ENCODE measurements around the gene CERKL.

The CERKL gene

GRCh38 chr2:181573140-181573736, 83.7 kb downstream of the CERKL start:
- Histone ChIP-seq H3K36me3 (ENCODE audit: control insufficient read depth in 2 of 2, insufficient read depth in 2 of 2, low read length in 2 of 2) (no peaks in the 10 kb centered on the region), H3K9me3 (ENCODE audit: control insufficient read depth in 2 of 2, low read length in 2 of 2) (no peaks in the 10 kb centered on the region)

GRCh38 chr2:181570833-181571661, 85.9 kb downstream of the CERKL start:
- Histone ChIP-seq H3K36me3 (ENCODE audit: control insufficient read depth in 2 of 2, insufficient read depth in 2 of 2, low read length in 2 of 2) (no peaks in the 10 kb centered on the region), H3K9ac (ENCODE audit: low read length in 2 of 2) (no peak overlapping the region), H3K4me1 (ENCODE audit: control insufficient read depth, insufficient read depth, low read length) (no peaks in the 10 kb centered on the region), H3K27ac (ENCODE audit: low read length) (no peak overlapping the region), H3K4me3 (ENCODE audit: low read length in 2 of 2) (no peak overlapping the region), H3K27me3 (ENCODE audit: control insufficient read depth in 1 of 2, insufficient read depth in 2 of 2, low read length in 2 of 2) (no peaks in the 10 kb centered on the region), H3K9me3 (ENCODE audit: control insufficient read depth in 2 of 2, low read length in 2 of 2) (no peaks in the 10 kb centered on the region)

More at GRCh38 chr2:181573140-181573736, 83.7 kb downstream of the CERKL start:
- Histone ChIP-seq H3K27me3 (ENCODE audit: control insufficient read depth in 1 of 2, insufficient read depth in 2 of 2, low read length in 2 of 2) (no peaks in the 10 kb centered on the region), H3K4me3 (ENCODE audit: low read length in 2 of 2) (no peak overlapping the region), H3K27ac (ENCODE audit: low read length) (no peak overlapping the region), H3K9ac (ENCODE audit: low read length in 2 of 2) (no peak overlapping the region), H3K4me1 (ENCODE audit: control insufficient read depth, insufficient read depth, low read length) (no peaks in the 10 kb centered on the region)

GRCh38 chr2:181570059-181570458, 86.8 kb downstream of the CERKL start:
- Histone ChIP-seq H3K36me3 (ENCODE audit: control insufficient read depth in 2 of 2, insufficient read depth in 2 of 2, low read length in 2 of 2) (no peaks in the 10 kb centered on the region), H3K9ac (ENCODE audit: low read length in 2 of 2) (no peak overlapping the region), H3K27ac (ENCODE audit: low read length) (no peak overlapping the region), H3K27me3 (ENCODE audit: control insufficient read depth in 1 of 2, insufficient read depth in 2 of 2, low read length in 2 of 2) (no peaks in the 10 kb centered on the region), H3K4me1 (ENCODE audit: control insufficient read depth, insufficient read depth, low read length) (no peaks in the 10 kb centered on the region), H3K9me3 (ENCODE audit: control insufficient read depth in 2 of 2, low read length in 2 of 2) (no peaks in the 10 kb centered on the region), H3K4me3 (ENCODE audit: low read length in 2 of 2) (no peak overlapping the region)

- Histone ChIP-seq H3K36me3 (ENCODE audit: control insufficient read depth in 2 of 2, insufficient read depth in 2 of 2, low read length in 2 of 2) (no peaks in the 10 kb centered on the region), H3K4me3 (ENCODE audit: low read length in 2 of 2) (no peak overlapping the region), H3K9ac (ENCODE audit: low read length in 2 of 2) (no peak overlapping the region), H3K9me3 (ENCODE audit: control insufficient read depth in 2 of 2, low read length in 2 of 2) (no peaks in the 10 kb centered on the region), H3K27ac (ENCODE audit: low read length) (no peak overlapping the region), H3K4me1 (ENCODE audit: control insufficient read depth, insufficient read depth, low read length) (no peaks in the 10 kb centered on the region), H3K27me3 (ENCODE audit: control insufficient read depth in 1 of 2, insufficient read depth in 2 of 2, low read length in 2 of 2) (no peaks in the 10 kb centered on the region)
Observed at GRCh38 chr2:181566334-181567032, 90.4 kb downstream of the CERKL start.

GRCh38 chr2:181563101-181563692, 93.7 kb downstream of the CERKL start:
- Histone ChIP-seq H3K9me3 (ENCODE audit: control insufficient read depth in 2 of 2, low read length in 2 of 2) (no peaks in the 10 kb centered on the region), H3K27me3 (ENCODE audit: control insufficient read depth in 1 of 2, insufficient read depth in 2 of 2, low read length in 2 of 2) (no peaks in the 10 kb centered on the region), H3K4me1 (ENCODE audit: control insufficient read depth, insufficient read depth, low read length) (no peaks in the 10 kb centered on the region), H3K27ac (ENCODE audit: low read length) (no peak overlapping the region), H3K36me3 (ENCODE audit: control insufficient read depth in 2 of 2, insufficient read depth in 2 of 2, low read length in 2 of 2) (no peaks in the 10 kb centered on the region), H3K4me3 (ENCODE audit: low read length in 2 of 2) (no peak overlapping the region), H3K9ac (ENCODE audit: low read length in 2 of 2) (no peak overlapping the region)

GRCh38 chr2:181558371-181558770, 98.5 kb downstream of the CERKL start:
- Histone ChIP-seq H3K36me3 (ENCODE audit: control insufficient read depth in 2 of 2, insufficient read depth in 2 of 2, low read length in 2 of 2) (no peaks in the 10 kb centered on the region), H3K27ac (ENCODE audit: low read length) (no peak overlapping the region), H3K9me3 (ENCODE audit: control insufficient read depth in 2 of 2, low read length in 2 of 2) (no peaks in the 10 kb centered on the region), H3K9ac (ENCODE audit: low read length in 2 of 2) (no peak overlapping the region), H3K4me1 (ENCODE audit: control insufficient read depth, insufficient read depth, low read length) (no peaks in the 10 kb centered on the region), H3K4me3 (ENCODE audit: low read length in 2 of 2) (no peak overlapping the region), H3K27me3 (ENCODE audit: control insufficient read depth in 1 of 2, insufficient read depth in 2 of 2, low read length in 2 of 2) (no peaks in the 10 kb centered on the region)

GRCh38 chr2:181554061-181554830, 102.7 kb downstream of the CERKL start:
- Histone ChIP-seq H3K27ac (ENCODE audit: low read length) (no peak overlapping the region), H3K4me1 (ENCODE audit: control insufficient read depth, insufficient read depth, low read length) (no peaks in the 10 kb centered on the region)

GRCh38 chr2:181553244-181553643, 103.7 kb downstream of the CERKL start:
- H3K27me3 ChIP-seq (ENCODE audit: control insufficient read depth in 1 of 2, insufficient read depth in 2 of 2, low read length in 2 of 2) = no peaks in the 10 kb centered on the region
- no peaks in the 10 kb centered on the region for H3K9me3 ChIP-seq (ENCODE audit: control insufficient read depth in 2 of 2, low read length in 2 of 2)
- H3K9ac ChIP-seq (ENCODE audit: low read length in 2 of 2) = no peak overlapping the region

More at GRCh38 chr2:181554061-181554830, 102.7 kb downstream of the CERKL start:
- no peaks in the 10 kb centered on the region for H3K27me3 ChIP-seq (ENCODE audit: control insufficient read depth in 1 of 2, insufficient read depth in 2 of 2, low read length in 2 of 2)
- no peaks in the 10 kb centered on the region for H3K36me3 ChIP-seq (ENCODE audit: control insufficient read depth in 2 of 2, insufficient read depth in 2 of 2, low read length in 2 of 2)
- no peak overlapping the region for H3K4me3 ChIP-seq (ENCODE audit: low read length in 2 of 2)
- H3K9ac ChIP-seq (ENCODE audit: low read length in 2 of 2) = no peak overlapping the region
- no peaks in the 10 kb centered on the region for H3K9me3 ChIP-seq (ENCODE audit: control insufficient read depth in 2 of 2, low read length in 2 of 2)

GRCh38 chr2:181552808-181553207, 104.1 kb downstream of the CERKL start:
- Histone ChIP-seq H3K9ac (ENCODE audit: low read length in 2 of 2) (no peak overlapping the region), H3K27ac (ENCODE audit: low read length) (no peak overlapping the region), H3K4me1 (ENCODE audit: control insufficient read depth, insufficient read depth, low read length) (no peaks in the 10 kb centered on the region), H3K4me3 (ENCODE audit: low read length in 2 of 2) (no peak overlapping the region), H3K27me3 (ENCODE audit: control insufficient read depth in 1 of 2, insufficient read depth in 2 of 2, low read length in 2 of 2) (no peaks in the 10 kb centered on the region), H3K36me3 (ENCODE audit: control insufficient read depth in 2 of 2, insufficient read depth in 2 of 2, low read length in 2 of 2) (no peaks in the 10 kb centered on the region), H3K9me3 (ENCODE audit: control insufficient read depth in 2 of 2, low read length in 2 of 2) (no peaks in the 10 kb centered on the region)

More at GRCh38 chr2:181553244-181553643, 103.7 kb downstream of the CERKL start:
- no peaks in the 10 kb centered on the region for H3K4me1 ChIP-seq (ENCODE audit: control insufficient read depth, insufficient read depth, low read length)
- H3K4me3 ChIP-seq (ENCODE audit: low read length in 2 of 2) = no peak overlapping the region
- no peak overlapping the region for H3K27ac ChIP-seq (ENCODE audit: low read length)
- no peaks in the 10 kb centered on the region for H3K36me3 ChIP-seq (ENCODE audit: control insufficient read depth in 2 of 2, insufficient read depth in 2 of 2, low read length in 2 of 2)

GRCh38 chr2:181546086-181546485, 110.8 kb downstream of the CERKL start:
- Histone ChIP-seq H3K4me3 (ENCODE audit: low read length in 2 of 2) (no peak overlapping the region), H3K36me3 (ENCODE audit: control insufficient read depth in 2 of 2, insufficient read depth in 2 of 2, low read length in 2 of 2) (no peaks in the 10 kb centered on the region), H3K27ac (ENCODE audit: low read length) (no peak overlapping the region), H3K9me3 (ENCODE audit: control insufficient read depth in 2 of 2, low read length in 2 of 2) (no peaks in the 10 kb centered on the region), H3K4me1 (ENCODE audit: control insufficient read depth, insufficient read depth, low read length) (no peaks in the 10 kb centered on the region), H3K27me3 (ENCODE audit: control insufficient read depth in 1 of 2, insufficient read depth in 2 of 2, low read length in 2 of 2) (no peaks in the 10 kb centered on the region), H3K9ac (ENCODE audit: low read length in 2 of 2) (no peak overlapping the region)
